Karpas-422 (cell line): ENCODE results near the gene VGLL4. TPM values are rescaled to one million over a fixed set of nuclear protein-coding genes. Genes with fewer than 3 reads are reported as not detected.

Source experiments
- DNase-seq: peaks from one replicate; pipeline ENCODE4 v3.0.0-alpha.2; 2015
- H2AFZ ChIP-seq: fragments of 200-600 bp; sonication (generic); 2 replicates; pipeline ENCODE4 v1.6.1; 2014; ENCODE audit warnings: antibody characterized with exemption, low read length, mixed read lengths
- H3K27ac ChIP-seq: fragments of 200-600 bp; sonication (generic); 2 replicates; pipeline ENCODE4 v1.5.1; 2014; ENCODE audit warnings: mild to moderate bottlenecking, low read length, moderate library complexity
- H3K27me3 ChIP-seq: fragments of 200-600 bp; sonication (generic); 2 replicates; pipeline ENCODE4 v1.6.1; 2014; ENCODE audit warnings: low read length, mixed read lengths
- H3K36me3 ChIP-seq: fragments of 200-600 bp; sonication (generic); 2 replicates; pipeline ENCODE4 v1.6.1; 2014; ENCODE audit warnings: low read length, mixed read lengths; ENCODE audit not compliant: insufficient read depth
- H3K4me1 ChIP-seq: fragments of 200-600 bp; sonication (generic); 2 replicates; pipeline ENCODE4 v1.6.1; 2014; ENCODE audit warnings: mild to moderate bottlenecking, low read length, mixed read lengths
- H3K4me2 ChIP-seq: fragments of 200-600 bp; sonication (generic); 2 replicates; pipeline ENCODE4 v1.6.1; 2014; ENCODE audit warnings: low read length, low read depth, mild to moderate bottlenecking; ENCODE audit not compliant: poor library complexity, severe bottlenecking
- H3K4me3 ChIP-seq: fragments of 200-600 bp; sonication (generic); 2 replicates; pipeline ENCODE4 v1.5.1; 2014; ENCODE audit warnings: mild to moderate bottlenecking, antibody characterized with exemption, low read length, mixed read lengths
- H3K79me2 ChIP-seq: fragments of 200-600 bp; sonication (generic); 2 replicates; pipeline ENCODE4 v1.6.1; 2014; ENCODE audit warnings: mild to moderate bottlenecking, low read length, mixed read lengths
- H3K9ac ChIP-seq: fragments of 200-600 bp; sonication (generic); 2 replicates; pipeline ENCODE4 v1.6.0; 2014; ENCODE audit warnings: low read length
- H3K9me2 ChIP-seq: fragments of 200-600 bp; sonication (generic), shearing (Covaris generic); replicated peaks from 2 replicates; pipeline ENCODE4 v1.6.0; 2014; ENCODE audit warnings: mild to moderate bottlenecking, low read length, moderate library complexity; ENCODE audit not compliant: insufficient read depth
- H3K9me3 ChIP-seq: fragments of 300-700, 200-600 bp; sonication (generic); 2 replicates; pipeline ENCODE4 v1.6.1; 2014; ENCODE audit warnings: low read length, mixed read lengths
- H4K20me1 ChIP-seq: fragments of 200-600 bp; sonication (generic); 2 replicates; pipeline ENCODE4 v1.6.1; 2014; ENCODE audit warnings: mild to moderate bottlenecking, antibody characterized with exemption, low read length, low read depth; ENCODE audit not compliant: insufficient read depth
- total RNA-seq: library from RNA; depleted of rRNA; stranded (reverse); fragments of >200 nt; shearing (Covaris generic); gene quantifications from 2 replicates; pipeline ENCODE4 v1.2.3, GENCODE V29; 2014; ENCODE audit warnings: low replicate concordance

The VGLL4 gene
- total RNA-seq, 1 experiment from 2014 or later, result 152 TPM

- Histone ChIP-seq H2AFZ (no peak overlapping the region), H3K27me3 (no peaks in the 10 kb centered on the region), H3K27ac (no peak overlapping the region), H3K4me2 (no peak overlapping the region), H3K9me3 (no peaks in the 10 kb centered on the region), H3K79me2 (peaks cover 29% of the 10 kb centered on the region), H3K9me2 (no peaks in the 10 kb centered on the region), H3K36me3 (peaks cover 19% of the 10 kb centered on the region), H3K9ac (no peak overlapping the region), H3K4me3 (no peak overlapping the region), H3K4me1 (peaks cover 34% of the 10 kb centered on the region), H4K20me1 (peaks cover 22% of the 10 kb centered on the region)
- no peak for DNase-seq
Measured at GRCh38 chr3:11554236-11554610, 89.5 kb downstream of the VGLL4 start.

DNA sequence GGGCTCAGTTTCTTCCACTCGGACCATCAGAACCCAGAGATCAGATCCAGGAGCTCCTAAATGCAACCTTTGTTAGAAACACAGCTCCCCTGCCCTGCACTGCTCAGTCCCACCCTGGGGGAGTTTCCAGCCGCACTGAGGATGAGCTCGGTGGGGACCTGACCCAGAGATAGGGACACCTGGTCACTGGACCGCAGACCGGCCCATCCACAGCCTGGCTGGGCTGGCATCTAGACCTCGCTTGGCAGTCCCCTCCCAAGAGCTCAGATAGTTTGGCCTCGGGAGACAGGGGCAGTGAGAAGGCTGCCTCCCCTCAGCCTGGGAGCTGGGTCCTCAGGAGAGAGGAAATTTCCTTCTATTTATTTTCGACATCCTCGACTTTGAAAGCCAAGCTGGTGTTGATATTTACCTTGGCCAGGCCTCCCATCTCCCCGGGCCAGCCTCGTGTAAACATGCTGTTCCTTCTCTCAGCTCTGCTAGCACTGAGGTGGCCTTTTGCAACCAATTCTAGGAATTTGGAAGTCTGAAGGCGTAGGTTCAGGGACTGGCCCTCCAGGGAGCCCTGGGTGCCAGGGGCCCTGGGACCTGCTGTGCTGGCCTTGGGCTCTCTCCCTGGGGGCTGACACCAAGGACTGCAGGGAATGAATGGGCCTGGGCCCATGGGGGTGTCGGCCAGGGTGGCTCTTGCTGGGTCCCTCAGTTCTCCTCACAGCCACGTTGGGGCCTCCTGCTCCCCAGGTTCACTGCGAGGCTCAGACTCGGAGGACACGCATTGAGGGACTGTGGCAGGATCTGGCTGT is 90.1 kb downstream of the VGLL4 start:
- Histone ChIP-seq H3K9me2 (no peaks in the 10 kb centered on the region), H3K27me3 (no peaks in the 10 kb centered on the region), H3K4me2 (no peak overlapping the region), H3K4me1 (peaks cover 40% of the 10 kb centered on the region), H3K36me3 (peaks cover 19% of the 10 kb centered on the region), H3K9me3 (no peaks in the 10 kb centered on the region), H3K27ac (no peak overlapping the region), H3K9ac (no peak overlapping the region), H3K79me2 (peaks cover 31% of the 10 kb centered on the region), H3K4me3 (no peak overlapping the region), H2AFZ (no peak overlapping the region), H4K20me1 (peaks cover 18% of the 10 kb centered on the region)
- no peak for DNase-seq

DNA sequence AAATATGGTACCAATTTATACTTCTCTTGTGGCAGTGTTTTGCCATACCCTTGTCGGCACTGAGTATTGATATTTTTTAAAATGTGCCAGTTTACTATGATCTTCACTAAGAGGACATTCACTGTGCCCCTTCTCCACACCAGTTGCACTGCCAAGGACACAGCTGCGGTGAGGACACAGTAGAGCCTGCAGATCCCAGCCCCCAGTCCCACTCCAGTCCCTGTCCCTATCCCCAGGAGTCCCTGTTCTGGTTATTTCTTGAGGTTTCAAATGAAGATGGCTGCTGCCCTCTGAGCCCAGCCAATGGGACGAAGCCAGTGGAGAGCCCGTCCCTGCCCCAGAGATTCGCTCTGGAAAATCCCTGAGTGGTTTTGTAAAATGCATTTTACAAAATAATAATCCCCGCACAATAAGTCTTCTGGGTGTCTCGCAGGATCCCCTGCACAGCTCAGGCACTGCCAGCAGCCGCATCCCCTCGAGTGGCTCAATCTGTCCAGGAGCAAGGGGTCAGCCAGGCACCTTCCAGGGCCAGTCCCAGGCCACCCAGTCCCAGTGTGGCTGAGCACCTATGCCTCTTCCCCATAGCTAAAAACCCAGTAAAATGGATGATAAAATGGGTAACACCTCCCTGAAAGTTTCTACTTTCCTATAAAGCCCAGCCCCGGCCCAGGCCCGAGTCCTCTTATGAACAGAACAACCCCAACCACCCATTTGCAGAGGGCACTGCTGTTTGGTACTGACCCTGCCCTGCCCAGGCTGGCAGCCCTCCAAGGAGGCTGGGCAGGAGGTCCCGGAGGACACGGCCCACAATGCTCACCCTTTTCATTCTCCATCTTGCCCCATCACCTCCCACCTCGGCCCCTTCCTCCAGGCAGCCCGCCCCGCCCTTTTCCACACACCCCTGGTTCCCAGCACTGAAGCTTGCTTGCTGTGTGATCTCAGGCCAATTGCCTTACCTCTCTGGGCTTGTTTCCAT is 91.1 kb downstream of the VGLL4 start:
- Histone ChIP-seq H3K4me2 (no peak overlapping the region), H3K9me2 (no peaks in the 10 kb centered on the region), H3K9ac (no peak overlapping the region), H3K27me3 (no peaks in the 10 kb centered on the region), H3K4me1 (peaks cover 42% of the 10 kb centered on the region), H3K4me3 (no peak overlapping the region), H3K79me2 (peaks cover 29% of the 10 kb centered on the region), H3K27ac (0 out of 2 replicates have a peak overlapping the region, but pooled peaks have one; percentile 4), H4K20me1 (peaks cover 12% of the 10 kb centered on the region), H2AFZ (no peak overlapping the region), H3K36me3 (peaks cover 18% of the 10 kb centered on the region), H3K9me3 (no peaks in the 10 kb centered on the region)
- DNase-seq, result no peak

DNA sequence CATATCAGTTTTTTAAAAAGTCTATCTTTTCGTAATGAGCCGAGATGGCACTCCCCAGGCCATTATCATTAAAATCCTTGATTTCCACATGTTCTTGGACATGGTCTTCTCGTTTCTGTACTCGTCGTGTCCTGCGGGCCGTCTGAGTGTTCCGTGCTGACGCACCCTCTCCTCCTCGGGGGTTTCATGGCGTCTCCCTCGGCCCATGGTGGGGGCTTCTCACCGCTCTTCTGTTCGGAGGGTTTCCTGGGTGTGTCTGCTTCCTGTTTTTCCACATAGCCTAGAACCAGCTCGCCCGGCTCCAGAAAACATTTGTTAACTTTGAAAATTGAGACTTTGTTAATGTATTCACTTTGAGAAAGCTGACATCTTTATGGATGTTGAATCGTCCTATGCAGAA is 92.7 kb downstream of the VGLL4 start:
- Histone ChIP-seq H3K4me1 (peaks cover 37% of the 10 kb centered on the region), H3K4me3 (peak overlapping the region; percentile 56; the same call in 1 of the 2 replicates), H3K9me2 (no peaks in the 10 kb centered on the region), H3K36me3 (peaks cover 4% of the 10 kb centered on the region; the same call in 1 of the 2 replicates), H4K20me1 (no peaks in the 10 kb centered on the region), H3K9ac (no peak overlapping the region), H3K79me2 (peaks cover 23% of the 10 kb centered on the region), H3K27ac (peak overlapping the region; percentile 98), H2AFZ (no peak overlapping the region), H3K9me3 (no peaks in the 10 kb centered on the region), H3K4me2 (peak overlapping the region; percentile 77), H3K27me3 (no peaks in the 10 kb centered on the region)
- DNase-seq, result no peak

GRCh38 chr3:11549580-11550140 is 94.1 kb downstream of the VGLL4 start:
- H3K4me1 ChIP-seq, result peaks cover 37% of the 10 kb centered on the region
- H3K36me3 ChIP-seq, result peaks cover 3% of the 10 kb centered on the region; the same call in 1 of the 2 replicates
- no peak overlapping the region for H2AFZ ChIP-seq
- H3K9me2 ChIP-seq, result no peaks in the 10 kb centered on the region
- peak overlapping the region; percentile 61 for H3K9ac ChIP-seq
- H3K4me3 ChIP-seq, result peak overlapping the region; percentile 56
- H4K20me1 ChIP-seq, result no peaks in the 10 kb centered on the region
- H3K4me2 ChIP-seq, result peak overlapping the region; percentile 77
- peak; percentile 84 for DNase-seq
- no peaks in the 10 kb centered on the region for H3K27me3 ChIP-seq
- H3K27ac ChIP-seq, result peak overlapping the region; percentile 98
- peaks cover 23% of the 10 kb centered on the region for H3K79me2 ChIP-seq
- H3K9me3 ChIP-seq, result no peaks in the 10 kb centered on the region

DNA sequence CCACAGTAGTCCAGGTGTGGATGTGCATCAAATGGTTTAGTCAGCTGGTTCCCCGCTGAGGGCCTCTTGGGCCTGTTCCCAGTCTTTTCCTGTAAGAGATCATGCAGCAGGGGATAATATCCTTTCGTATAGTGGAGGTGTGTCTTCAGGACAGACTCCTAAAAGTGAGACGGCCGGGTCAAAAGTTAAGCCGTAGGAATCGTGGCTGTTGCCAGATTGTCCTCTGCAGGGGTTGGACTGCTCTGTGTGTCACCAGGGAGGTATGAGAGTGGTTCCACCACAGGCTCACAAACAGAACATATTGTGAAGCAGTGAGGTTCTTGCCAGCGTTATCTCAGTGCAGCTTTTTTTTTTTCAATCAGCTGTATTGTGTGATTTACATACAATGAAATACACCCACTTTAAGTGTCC is 95.0 kb downstream of the VGLL4 start:
- peaks cover 3% of the 10 kb centered on the region; the same call in 1 of the 2 replicates for H3K36me3 ChIP-seq
- no peak overlapping the region for H3K9ac ChIP-seq
- no peaks in the 10 kb centered on the region for H3K27me3 ChIP-seq
- H3K4me1 ChIP-seq, result peaks cover 37% of the 10 kb centered on the region
- peak overlapping the region; percentile 98 for H3K27ac ChIP-seq
- H3K4me3 ChIP-seq, result no peak overlapping the region
- no peaks in the 10 kb centered on the region for H3K9me2 ChIP-seq
- DNase-seq, result peak; percentile 70
- H2AFZ ChIP-seq, result no peak overlapping the region
- peak overlapping the region; percentile 77 for H3K4me2 ChIP-seq
- H3K9me3 ChIP-seq, result no peaks in the 10 kb centered on the region
- H4K20me1 ChIP-seq, result no peaks in the 10 kb centered on the region
- peaks cover 23% of the 10 kb centered on the region for H3K79me2 ChIP-seq

DNA sequence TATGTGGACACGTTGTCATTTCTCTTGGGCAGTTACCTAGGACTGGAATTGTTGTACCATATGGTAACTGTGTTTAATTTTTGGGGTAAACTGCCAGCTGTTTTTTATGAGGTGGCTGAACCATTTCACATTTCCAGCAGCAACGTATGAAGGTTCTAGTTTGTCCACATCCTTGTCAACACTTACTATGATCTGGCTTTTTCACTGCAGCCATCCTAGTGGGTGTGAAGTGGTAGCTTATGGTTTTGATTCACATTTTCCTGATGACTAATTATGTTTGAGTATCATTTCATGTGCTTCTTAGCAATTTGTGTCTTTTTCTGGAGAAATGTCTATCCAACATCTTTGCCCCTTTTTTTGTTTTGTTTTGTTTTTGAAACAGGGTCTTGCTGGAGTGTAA is 96.2 kb downstream of the VGLL4 start:
- no peak overlapping the region for H2AFZ ChIP-seq
- peak overlapping the region; percentile 38 for H3K27ac ChIP-seq
- H3K4me3 ChIP-seq, result no peak overlapping the region
- H3K9me2 ChIP-seq, result no peaks in the 10 kb centered on the region
- H3K9ac ChIP-seq, result no peak overlapping the region
- H3K4me2 ChIP-seq, result no peak overlapping the region
- H3K4me1 ChIP-seq, result peaks cover 37% of the 10 kb centered on the region
- H3K79me2 ChIP-seq, result peaks cover 23% of the 10 kb centered on the region
- no peaks in the 10 kb centered on the region for H4K20me1 ChIP-seq
- H3K27me3 ChIP-seq, result no peaks in the 10 kb centered on the region
- H3K9me3 ChIP-seq, result no peaks in the 10 kb centered on the region
- DNase-seq, result no peak
- H3K36me3 ChIP-seq, result no peaks in the 10 kb centered on the region
